Astrocyte (in vitro differentiated cells and primary cell): Measurements from ENCODE around the gene C17orf100.

Experiments used
- EZH2 ChIP-seq: IDR thresholded peaks from 2 replicates; pipeline ENCODE4 v1.6.1; 2012; ENCODE audit warnings: mild to moderate bottlenecking, low read length, inconsistent platforms; ENCODE audit not compliant: insufficient read depth
- TF ChIP-seq, protein P1 (sequence below): IDR thresholded peaks from 2 replicates; pipeline ENCODE4 v1.5.1; 2011; ENCODE audit warnings: low read depth, mild to moderate bottlenecking, inconsistent platforms, low read length, moderate library complexity; ENCODE audit not compliant: insufficient read depth

GRCh38 chr17:6667516-6667915 lies 16.0 kb downstream of the C17orf100 start:
- TF ChIP-seq, protein P1, sequence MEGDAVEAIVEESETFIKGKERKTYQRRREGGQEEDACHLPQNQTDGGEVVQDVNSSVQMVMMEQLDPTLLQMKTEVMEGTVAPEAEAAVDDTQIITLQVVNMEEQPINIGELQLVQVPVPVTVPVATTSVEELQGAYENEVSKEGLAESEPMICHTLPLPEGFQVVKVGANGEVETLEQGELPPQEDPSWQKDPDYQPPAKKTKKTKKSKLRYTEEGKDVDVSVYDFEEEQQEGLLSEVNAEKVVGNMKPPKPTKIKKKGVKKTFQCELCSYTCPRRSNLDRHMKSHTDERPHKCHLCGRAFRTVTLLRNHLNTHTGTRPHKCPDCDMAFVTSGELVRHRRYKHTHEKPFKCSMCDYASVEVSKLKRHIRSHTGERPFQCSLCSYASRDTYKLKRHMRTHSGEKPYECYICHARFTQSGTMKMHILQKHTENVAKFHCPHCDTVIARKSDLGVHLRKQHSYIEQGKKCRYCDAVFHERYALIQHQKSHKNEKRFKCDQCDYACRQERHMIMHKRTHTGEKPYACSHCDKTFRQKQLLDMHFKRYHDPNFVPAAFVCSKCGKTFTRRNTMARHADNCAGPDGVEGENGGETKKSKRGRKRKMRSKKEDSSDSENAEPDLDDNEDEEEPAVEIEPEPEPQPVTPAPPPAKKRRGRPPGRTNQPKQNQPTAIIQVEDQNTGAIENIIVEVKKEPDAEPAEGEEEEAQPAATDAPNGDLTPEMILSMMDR = no peak
- TF ChIP-seq EZH2 = no peak
